Kidney epithelial cell (primary cell): ENCODE data around the gene PACRG. TPM values are rescaled to one million over a fixed set of nuclear protein-coding genes. Genes with fewer than 3 reads are reported as not detected.

Experiments used
- DNase-seq: peaks from one replicate; pipeline ENCODE4 v3.0.0-alpha.2; 2010; ENCODE audit warnings: low read depth
- H3K27me3 ChIP-seq: 2 replicates; pipeline ENCODE4 v1.6.0; 2011; ENCODE audit warnings: low read length; ENCODE audit not compliant: control insufficient read depth, insufficient read depth
- H3K36me3 ChIP-seq: 2 replicates; pipeline ENCODE4 v1.5.1; 2011; ENCODE audit warnings: low read length; ENCODE audit not compliant: control insufficient read depth, insufficient read depth
- H3K4me3 ChIP-seq: 2 replicates; pipeline ENCODE4 v1.5.1; 2011; ENCODE audit warnings: low read depth, mild to moderate bottlenecking, control low read depth, low read length
- CTCF ChIP-seq: IDR thresholded peaks from 2 replicates; pipeline ENCODE4 v1.5.1; 2011; ENCODE audit warnings: mild to moderate bottlenecking, moderate library complexity, low read length, control low read depth, inconsistent platforms; ENCODE audit not compliant: insufficient read depth, poor library complexity, severe bottlenecking
- total RNA-seq: library from RNA; depleted of rRNA; stranded (reverse); fragments of >200 nt; gene quantifications from 2 replicates; pipeline ENCODE4 v1.2.3, GENCODE V29; 2015

Gene PACRG
- total RNA-seq, 1 donor from 2014 or later, result 0.29 TPM

GRCh38 chr6:162951164-162951743 lies 223.5 kb downstream of the PACRG start:
- H3K27me3 ChIP-seq, result no peaks in the 10 kb centered on the region
- DNase-seq, result no peak
- TF ChIP-seq CTCF, result no peak
- no peak overlapping the region for H3K4me3 ChIP-seq
- H3K36me3 ChIP-seq, result no peaks in the 10 kb centered on the region

GRCh38 chr6:162952423-162952822 lies 224.6 kb downstream of the PACRG start:
- no peak for DNase-seq
- no peak for TF ChIP-seq CTCF
- no peak overlapping the region for H3K4me3 ChIP-seq
- H3K36me3 ChIP-seq, result no peaks in the 10 kb centered on the region
- no peaks in the 10 kb centered on the region for H3K27me3 ChIP-seq

- Histone ChIP-seq H3K27me3 (no peaks in the 10 kb centered on the region), H3K36me3 (no peaks in the 10 kb centered on the region), H3K4me3 (no peak overlapping the region)
- DNase-seq, result no peak
- TF ChIP-seq CTCF, result no peak
These were observed 229.3 kb downstream of the PACRG start for GRCh38 chr6:162957062-162957461.

GRCh38 chr6:162960679-162961457 lies 233.1 kb downstream of the PACRG start:
- TF ChIP-seq CTCF, result no peak
- Histone ChIP-seq H3K27me3 (no peaks in the 10 kb centered on the region), H3K4me3 (no peak overlapping the region), H3K36me3 (no peaks in the 10 kb centered on the region)
- no peak for DNase-seq

- DNase-seq, result no peak
- no peaks in the 10 kb centered on the region for H3K36me3 ChIP-seq
- no peaks in the 10 kb centered on the region for H3K27me3 ChIP-seq
- TF ChIP-seq CTCF, result no peak
- H3K4me3 ChIP-seq, result no peak overlapping the region
These were observed 234.3 kb downstream of the PACRG start for GRCh38 chr6:162962093-162962492.

- H3K4me3 ChIP-seq, result no peak overlapping the region
- H3K27me3 ChIP-seq, result no peaks in the 10 kb centered on the region
- TF ChIP-seq CTCF, result no peak
- DNase-seq, result no peak
- no peaks in the 10 kb centered on the region for H3K36me3 ChIP-seq
These were observed 236.1 kb downstream of the PACRG start for GRCh38 chr6:162963861-162964260.
